Measurements from ENCODE around the gene GOT1.

GOT1 gene

GRCh38 chr10:99432881-99433280 lies 2.5 kb upstream of the GOT1 start:
- DNase-seq, result no peak

GRCh38 chr10:99432047-99432446 lies 1.6 kb upstream of the GOT1 start:
- no peak for DNase-seq

GRCh38 chr10:99431190-99431760 lies 851 bp upstream of the GOT1 start:
- peak; percentile 75 for DNase-seq

- no peak for DNase-seq
Observed at GRCh38 chr10:99430116-99430450, 341 bp downstream of the GOT1 start.

GRCh38 chr10:99429517-99430095 lies 818 bp downstream of the GOT1 start:
- no peak for DNase-seq

GRCh38 chr10:99427566-99428190 lies 2.7 kb downstream of the GOT1 start:
- no peak for DNase-seq

GRCh38 chr10:99426689-99427088 lies 3.7 kb downstream of the GOT1 start:
- DNase-seq, result no peak

GRCh38 chr10:99425204-99425603 lies 5.2 kb downstream of the GOT1 start:
- no peak for DNase-seq

- no peak for DNase-seq
Observed at GRCh38 chr10:99424656-99425055, 5.8 kb downstream of the GOT1 start.

GRCh38 chr10:99422529-99423096 lies 7.8 kb downstream of the GOT1 start:
- DNase-seq, result no peak

- no peak for DNase-seq
Observed at GRCh38 chr10:99421233-99421739, 9.1 kb downstream of the GOT1 start.

GRCh38 chr10:99419688-99420087 lies 10.7 kb downstream of the GOT1 start:
- DNase-seq, result no peak

- DNase-seq, result no peak
Observed at GRCh38 chr10:99418910-99419624, 11.4 kb downstream of the GOT1 start.

- no peak for DNase-seq
Observed at GRCh38 chr10:99412099-99412498, 18.3 kb downstream of the GOT1 start.

- no peak for DNase-seq
Observed at GRCh38 chr10:99411546-99411945, 18.9 kb downstream of the GOT1 start.

- no peak for DNase-seq
Observed at GRCh38 chr10:99410876-99411275, 19.5 kb downstream of the GOT1 start.

- no peak for DNase-seq
Observed at GRCh38 chr10:99410146-99410545, 20.3 kb downstream of the GOT1 start.

GRCh38 chr10:99406149-99406548 lies 24.3 kb downstream of the GOT1 start:
- DNase-seq, result no peak

- no peak for DNase-seq
Observed at GRCh38 chr10:99403674-99404073, 26.8 kb downstream of the GOT1 start.

GRCh38 chr10:99399664-99400063 lies 30.8 kb downstream of the GOT1 start:
- DNase-seq, result no peak

GRCh38 chr10:99396471-99396870 lies 34.0 kb downstream of the GOT1 start:
- DNase-seq, result no peak

- DNase-seq, result peak; percentile 20
Observed at GRCh38 chr10:99395750-99396445, 34.5 kb downstream of the GOT1 start.

Measured in hematopoietic multipotent progenitor cell treated with erythropoietin and hydrocortisone succinate and interleukin-3 and kit ligand, for 4 days (in vitro differentiated cells).